Measurements from ENCODE around the gene ATP8B3. TPM values are rescaled to one million over a fixed set of nuclear protein-coding genes. Genes with fewer than 3 reads are reported as not detected.

Gene ATP8B3
- total RNA-seq, 2 donors from 2014 or later = 2.3 to 2.8 TPM

GRCh38 chr19:1794424-1795172 is 17.5 kb downstream of the ATP8B3 start:
- DNase-seq (ENCODE audit: low spot score) (no peak), ATAC-seq (no peak)
- no peak overlapping the region for H3K4me3 Mint-ChIP-seq
- H3K27me3 Mint-ChIP-seq = peaks cover 0 to 6% of the 10 kb centered on the region in 2 donors
- H3K27ac Mint-ChIP-seq = no peak overlapping the region
- H3K36me3 Mint-ChIP-seq = no peaks in the 10 kb centered on the region
- no peaks in the 10 kb centered on the region for H3K9me3 Mint-ChIP-seq
- H3K4me1 Mint-ChIP-seq (ENCODE audit: low read depth in 2 of 2) = peaks cover 0 to 6% of the 10 kb centered on the region in 2 donors

DNA sequence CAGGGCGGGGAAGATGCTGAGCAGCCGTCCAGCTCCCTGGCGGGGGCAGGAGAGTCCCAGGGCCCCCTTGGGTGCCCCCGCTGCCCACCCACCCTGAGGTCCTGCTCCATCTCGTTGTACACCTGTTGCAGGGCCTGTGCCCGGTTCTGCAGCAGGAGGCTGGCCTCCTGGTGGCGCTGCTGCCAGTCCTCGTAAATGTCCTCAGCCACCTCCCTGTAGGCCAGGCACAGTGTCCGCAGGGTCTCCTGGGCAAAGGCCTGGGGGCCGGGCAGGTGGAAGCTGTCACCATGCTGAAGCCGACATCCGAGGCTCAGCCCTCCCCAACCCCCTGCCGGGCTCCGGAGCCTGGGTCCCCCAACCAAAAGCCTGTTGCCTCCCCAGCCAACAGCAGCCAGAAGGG is 20.2 kb downstream of the ATP8B3 start:
- no peaks in the 10 kb centered on the region for H3K9me3 Mint-ChIP-seq
- no peaks in the 10 kb centered on the region for H3K36me3 Mint-ChIP-seq
- peaks cover 0 to 6% of the 10 kb centered on the region in 2 donors for H3K4me1 Mint-ChIP-seq (ENCODE audit: low read depth in 2 of 2)
- peaks cover 0 to 6% of the 10 kb centered on the region in 2 donors for H3K27me3 Mint-ChIP-seq
- H3K27ac Mint-ChIP-seq = no peak overlapping the region
- no peak overlapping the region for H3K4me3 Mint-ChIP-seq
- ATAC-seq (no peak), DNase-seq (ENCODE audit: low spot score) (no peak)

- no peak for DNase-seq (ENCODE audit: low spot score)
- ATAC-seq = no peak
- H3K9me3 Mint-ChIP-seq = no peaks in the 10 kb centered on the region
- no peak overlapping the region for H3K27ac Mint-ChIP-seq
- no peaks in the 10 kb centered on the region for H3K4me1 Mint-ChIP-seq (ENCODE audit: low read depth in 2 of 2)
- no peak overlapping the region for H3K4me3 Mint-ChIP-seq
- peaks cover 0 to 3% of the 10 kb centered on the region in 2 donors for H3K27me3 Mint-ChIP-seq
- no peaks in the 10 kb centered on the region for H3K36me3 Mint-ChIP-seq
Measured at GRCh38 chr19:1790054-1790792, 21.9 kb downstream of the ATP8B3 start.

DNA sequence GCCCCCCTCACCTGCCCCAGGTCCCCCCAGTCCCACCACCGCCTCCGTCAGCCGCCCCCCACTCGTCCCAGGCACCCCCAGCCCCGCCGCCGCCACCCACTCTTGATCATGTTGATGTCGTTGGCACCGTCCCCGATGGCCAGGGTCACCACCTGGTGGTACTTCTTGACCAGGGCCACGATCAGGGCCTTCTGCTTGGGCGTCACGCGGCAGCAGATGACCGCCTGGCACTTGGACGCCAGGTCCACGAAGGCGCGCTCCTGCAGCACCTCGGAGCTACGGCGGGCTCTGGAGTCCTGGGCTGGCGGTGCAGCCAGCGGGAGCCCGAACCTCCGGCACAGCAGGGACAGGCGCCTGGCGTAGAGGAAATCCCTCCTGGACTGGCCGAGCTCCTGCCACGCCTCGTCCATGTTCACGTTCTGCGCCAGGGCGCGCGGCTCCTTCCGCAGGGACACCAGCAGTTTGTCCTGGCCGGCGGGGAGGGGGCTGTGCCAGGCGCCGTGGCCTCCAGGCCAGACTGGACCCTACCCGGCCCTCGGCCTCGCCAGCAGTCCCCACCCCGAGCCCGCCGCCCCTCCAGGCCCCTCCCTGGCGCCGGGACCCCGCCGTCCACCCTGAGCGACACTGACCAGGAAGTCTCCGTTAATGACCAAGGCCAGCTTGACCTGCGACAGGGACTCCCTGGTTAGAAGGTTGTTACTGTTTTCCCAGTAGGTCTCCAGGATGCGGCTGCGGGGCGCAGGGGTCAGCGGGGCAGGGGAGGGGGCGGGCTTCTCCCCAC is 22.6 kb downstream of the ATP8B3 start:
- peaks cover 0 to 3% of the 10 kb centered on the region in 2 donors for H3K27me3 Mint-ChIP-seq
- H3K36me3 Mint-ChIP-seq = no peaks in the 10 kb centered on the region
- no peak overlapping the region for H3K4me3 Mint-ChIP-seq
- no peak for DNase-seq (ENCODE audit: low spot score)
- no peaks in the 10 kb centered on the region for H3K4me1 Mint-ChIP-seq (ENCODE audit: low read depth in 2 of 2)
- no peaks in the 10 kb centered on the region for H3K9me3 Mint-ChIP-seq
- ATAC-seq = no peak
- no peak overlapping the region for H3K27ac Mint-ChIP-seq

DNA sequence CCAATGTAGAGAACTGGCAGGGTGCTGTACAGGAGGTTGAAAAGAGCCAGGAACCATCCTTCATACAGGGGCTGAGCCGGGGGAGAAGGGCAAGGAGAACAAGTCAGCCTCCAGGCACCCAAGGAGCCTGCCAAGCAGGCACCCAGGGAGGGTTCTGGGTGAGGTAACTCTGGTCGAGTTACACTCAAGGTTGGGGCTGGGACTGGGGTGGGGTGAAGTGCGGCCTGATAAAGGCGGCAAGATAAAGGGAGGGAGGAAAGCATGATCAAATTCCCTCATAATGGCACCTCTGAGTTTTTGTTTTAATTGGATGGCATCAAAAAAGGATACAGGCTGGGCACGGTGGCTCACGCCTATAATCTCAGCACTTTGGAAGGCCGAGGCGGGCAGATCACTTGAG is 25.0 kb downstream of the ATP8B3 start:
- Mint-ChIP-seq H3K4me3 (no peak overlapping the region), H3K27me3 (peaks cover 0 to 6% of the 10 kb centered on the region in 2 donors), H3K27ac (no peak overlapping the region), H3K9me3 (no peaks in the 10 kb centered on the region), H3K36me3 (no peaks in the 10 kb centered on the region), H3K4me1 (ENCODE audit: low read depth in 2 of 2) (no peaks in the 10 kb centered on the region)
- ATAC-seq = no peak
- DNase-seq (ENCODE audit: low spot score) = no peak

GRCh38 chr19:1786668-1787067 is 25.4 kb downstream of the ATP8B3 start:
- no peaks in the 10 kb centered on the region for H3K36me3 Mint-ChIP-seq
- DNase-seq (ENCODE audit: low spot score) = no peak
- no peaks in the 10 kb centered on the region for H3K9me3 Mint-ChIP-seq
- no peaks in the 10 kb centered on the region for H3K4me1 Mint-ChIP-seq (ENCODE audit: low read depth in 2 of 2)
- H3K27me3 Mint-ChIP-seq = peaks cover 0 to 6% of the 10 kb centered on the region in 2 donors
- no peak overlapping the region for H3K4me3 Mint-ChIP-seq
- peak in 1 of 2 donors; percentile 21 for ATAC-seq
- no peak overlapping the region for H3K27ac Mint-ChIP-seq

DNA sequence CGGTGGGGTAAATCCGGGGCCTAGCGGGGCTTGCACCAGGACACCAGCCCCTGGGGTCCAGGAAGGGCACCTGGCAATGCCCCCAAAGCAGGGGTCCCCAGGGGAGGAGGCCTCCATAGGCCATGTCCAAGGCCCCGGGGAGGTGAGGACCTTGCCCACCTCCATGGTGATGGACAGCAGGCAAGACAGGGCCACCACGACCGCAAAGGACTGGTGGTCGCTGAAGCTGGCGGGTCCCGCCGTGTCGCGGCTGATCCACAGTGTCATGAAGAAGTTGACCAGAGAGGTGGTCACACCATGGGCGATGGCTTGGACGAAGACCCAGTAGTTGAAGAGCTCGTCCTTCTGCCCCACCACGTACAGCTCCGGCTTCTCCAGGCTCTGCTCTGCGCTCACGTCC is 26.8 kb downstream of the ATP8B3 start:
- ATAC-seq (no peak), DNase-seq (ENCODE audit: low spot score) (no peak)
- no peaks in the 10 kb centered on the region for H3K9me3 Mint-ChIP-seq
- no peaks in the 10 kb centered on the region for H3K4me1 Mint-ChIP-seq (ENCODE audit: low read depth in 2 of 2)
- peaks cover 0 to 10% of the 10 kb centered on the region in 2 donors for H3K27me3 Mint-ChIP-seq
- H3K27ac Mint-ChIP-seq = no peak overlapping the region
- no peak overlapping the region for H3K4me3 Mint-ChIP-seq
- H3K36me3 Mint-ChIP-seq = no peaks in the 10 kb centered on the region

GRCh38 chr19:1783874-1784273 is 28.2 kb downstream of the ATP8B3 start:
- Mint-ChIP-seq H3K27me3 (peaks cover 8 to 18% of the 10 kb centered on the region in 2 donors), H3K4me3 (no peak overlapping the region), H3K9me3 (no peaks in the 10 kb centered on the region), H3K36me3 (peaks cover 5% of the 10 kb centered on the region), H3K27ac (no peak overlapping the region), H3K4me1 (ENCODE audit: low read depth in 2 of 2) (peaks cover 0 to 5% of the 10 kb centered on the region in 2 donors)
- DNase-seq (ENCODE audit: low spot score) (no peak), ATAC-seq (no peak)

- peaks cover 10 to 19% of the 10 kb centered on the region in 2 donors for H3K27me3 Mint-ChIP-seq
- H3K4me3 Mint-ChIP-seq = no peak overlapping the region
- no peak for ATAC-seq
- H3K9me3 Mint-ChIP-seq = no peaks in the 10 kb centered on the region
- peaks cover 0 to 5% of the 10 kb centered on the region in 2 donors for H3K4me1 Mint-ChIP-seq (ENCODE audit: low read depth in 2 of 2)
- DNase-seq (ENCODE audit: low spot score) = no peak
- peaks cover 6% of the 10 kb centered on the region for H3K36me3 Mint-ChIP-seq
- H3K27ac Mint-ChIP-seq = no peak overlapping the region
Measured at GRCh38 chr19:1783354-1783753, 28.7 kb downstream of the ATP8B3 start.

GRCh38 chr19:1782521-1782920 is 29.6 kb downstream of the ATP8B3 start:
- Mint-ChIP-seq H3K4me3 (no peak overlapping the region), H3K27ac (no peak overlapping the region), H3K27me3 (peaks cover 10 to 19% of the 10 kb centered on the region in 2 donors), H3K36me3 (peaks cover 6% of the 10 kb centered on the region), H3K9me3 (no peaks in the 10 kb centered on the region), H3K4me1 (ENCODE audit: low read depth in 2 of 2) (peaks cover 0 to 5% of the 10 kb centered on the region in 2 donors)
- DNase-seq (ENCODE audit: low spot score) = no peak
- ATAC-seq = no peak

DNA sequence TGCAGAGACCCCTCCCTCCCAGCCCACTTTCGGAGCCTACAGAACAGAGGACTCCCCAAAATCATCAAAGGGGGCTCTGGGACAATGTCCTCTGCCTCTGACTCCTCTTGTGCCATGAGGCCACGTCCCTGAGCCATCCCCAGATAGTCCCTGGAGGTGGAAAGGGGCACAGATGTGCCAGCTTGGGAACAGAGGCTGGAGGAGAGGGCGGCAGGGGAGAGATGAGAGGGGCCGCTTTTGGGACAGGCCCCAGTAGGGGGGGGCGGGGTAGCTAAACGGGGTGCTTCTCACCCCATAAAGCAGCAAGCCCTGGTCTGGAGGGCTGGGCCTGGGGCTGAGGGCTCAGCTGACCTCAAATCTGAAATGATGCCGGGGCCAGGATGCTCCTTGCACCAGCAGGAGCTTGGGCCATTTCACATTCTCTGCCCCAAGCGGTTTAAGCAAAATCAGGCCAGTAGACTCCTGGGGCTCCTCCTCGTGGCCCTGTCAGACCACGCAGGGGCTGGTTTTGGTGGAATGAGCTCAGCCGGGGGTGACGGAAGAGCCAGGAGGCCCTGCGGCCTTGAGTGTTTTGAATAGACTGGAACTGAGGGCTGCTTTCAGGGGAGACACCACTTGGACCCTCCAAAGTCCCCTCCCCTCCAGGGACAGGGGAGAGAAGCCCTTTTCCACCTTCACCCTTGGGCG is 31.7 kb downstream of the ATP8B3 start:
- H3K9me3 Mint-ChIP-seq = no peaks in the 10 kb centered on the region
- ATAC-seq = no peak
- peaks cover 21 to 25% of the 10 kb centered on the region in 2 donors for H3K27me3 Mint-ChIP-seq
- H3K27ac Mint-ChIP-seq = no peak overlapping the region
- peaks cover 4 to 10% of the 10 kb centered on the region in 2 donors for H3K4me1 Mint-ChIP-seq (ENCODE audit: low read depth in 2 of 2)
- no peak overlapping the region for H3K4me3 Mint-ChIP-seq
- DNase-seq (ENCODE audit: low spot score) = no peak
- H3K36me3 Mint-ChIP-seq = peaks cover 12% of the 10 kb centered on the region

GRCh38 chr19:1779574-1779973 is 32.5 kb downstream of the ATP8B3 start:
- peaks cover 12% of the 10 kb centered on the region for H3K36me3 Mint-ChIP-seq
- H3K4me3 Mint-ChIP-seq = no peak overlapping the region
- H3K27ac Mint-ChIP-seq = no peak overlapping the region
- H3K4me1 Mint-ChIP-seq (ENCODE audit: low read depth in 2 of 2) = peaks cover 4 to 10% of the 10 kb centered on the region in 2 donors
- no peaks in the 10 kb centered on the region for H3K9me3 Mint-ChIP-seq
- H3K27me3 Mint-ChIP-seq = peaks cover 26 to 28% of the 10 kb centered on the region in 2 donors
- no peak for ATAC-seq
- no peak for DNase-seq (ENCODE audit: low spot score)

DNA sequence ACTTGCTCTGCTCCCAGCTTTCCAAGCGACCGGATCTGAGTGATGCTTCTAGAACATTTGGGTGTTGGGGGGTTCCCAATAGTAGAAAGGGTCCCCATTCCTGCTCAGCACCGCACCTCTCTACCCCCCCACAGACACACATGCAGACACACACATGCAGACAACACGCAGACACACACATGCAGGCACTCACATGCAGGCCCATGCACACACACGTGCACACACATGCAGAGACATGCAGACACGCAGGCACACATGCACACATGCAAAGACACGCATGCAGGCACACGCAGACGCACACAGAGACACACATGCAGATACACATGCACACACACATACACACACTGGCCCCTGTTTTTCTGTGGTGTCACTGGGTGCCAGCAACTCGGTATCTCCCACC is 34.9 kb downstream of the ATP8B3 start:
- Mint-ChIP-seq H3K4me1 (ENCODE audit: low read depth in 2 of 2) (peaks cover 4 to 10% of the 10 kb centered on the region in 2 donors), H3K27me3 (peaks cover 40 to 48% of the 10 kb centered on the region in 2 donors), H3K9me3 (no peaks in the 10 kb centered on the region), H3K4me3 (no peak overlapping the region), H3K27ac (no peak overlapping the region), H3K36me3 (peaks cover 12% of the 10 kb centered on the region)
- no peak for ATAC-seq
- DNase-seq (ENCODE audit: low spot score) = no peak

Measured in natural killer cell treated with Interleukin-12 subunit alpha and Interleukin-12 subunit beta and Interleukin-15 and Interleukin-18, amount 100 ng/mL, for 72 hours (primary cell).